ENCODE data around the gene SLC12A3. TPM values are rescaled to one million over a fixed set of nuclear protein-coding genes. Genes with fewer than 3 reads are reported as not detected.

SLC12A3 gene
- total RNA-seq, 4 donors from 2014 or later, result not detected

- Histone ChIP-seq H3K9me3 (no peaks in the 10 kb centered on the region), H3K4me1 (no peaks in the 10 kb centered on the region), H3K27me3 (no peaks in the 10 kb centered on the region), H3K36me3 (peaks cover 0 to 26% (median 0%) of the 10 kb centered on the region in 3 donors), H3K27ac (peak overlapping the region in 1 of 4 donors; percentile 29), H3K4me3 (no peak overlapping the region)
- TF ChIP-seq POLR2A (IDR thresholded peaks at IDR 0.05) (no peak), CTCF (IDR thresholded peaks at IDR 0.05) (no peak)
- DNase-seq, result peak in 2 of 3 donors; percentile 44 to 53
Measured at GRCh38 chr16:56847173-56847910, 17.7 kb upstream of the SLC12A3 start.

GRCh38 chr16:56848029-56848936 lies 16.7 kb upstream of the SLC12A3 start:
- DNase-seq, result peak in 1 of 3 donors; percentile 42
- no peak for TF ChIP-seq POLR2A (IDR thresholded peaks at IDR 0.05)
- no peak for TF ChIP-seq CTCF (IDR thresholded peaks at IDR 0.05)
- Histone ChIP-seq H3K36me3 (peaks cover 0 to 18% (median 0%) of the 10 kb centered on the region in 3 donors), H3K27me3 (no peaks in the 10 kb centered on the region), H3K27ac (no peak overlapping the region), H3K9me3 (no peaks in the 10 kb centered on the region), H3K4me1 (no peaks in the 10 kb centered on the region), H3K4me3 (no peak overlapping the region)

- H3K27me3 ChIP-seq, result no peaks in the 10 kb centered on the region
- H3K4me1 ChIP-seq, result no peaks in the 10 kb centered on the region
- no peak overlapping the region for H3K4me3 ChIP-seq
- H3K27ac ChIP-seq, result no peak overlapping the region
- peaks cover 0 to 10% (median 0%) of the 10 kb centered on the region in 3 donors for H3K36me3 ChIP-seq
- no peaks in the 10 kb centered on the region for H3K9me3 ChIP-seq
- TF ChIP-seq POLR2A (IDR thresholded peaks at IDR 0.05) (no peak), CTCF (IDR thresholded peaks at IDR 0.05) (no peak)
- DNase-seq, result peak in 2 of 3 donors; percentile 20 to 34
Measured at GRCh38 chr16:56848955-56849689, 15.9 kb upstream of the SLC12A3 start.

GRCh38 chr16:56849690-56850680 lies 15.0 kb upstream of the SLC12A3 start:
- peaks cover 0 to 4% (median 0%) of the 10 kb centered on the region in 3 donors for H3K36me3 ChIP-seq
- H3K4me3 ChIP-seq, result no peak overlapping the region
- H3K9me3 ChIP-seq, result no peaks in the 10 kb centered on the region
- no peaks in the 10 kb centered on the region for H3K4me1 ChIP-seq
- DNase-seq, result peak in 2 of 3 donors; percentile 7 to 31
- no peaks in the 10 kb centered on the region for H3K27me3 ChIP-seq
- no peak overlapping the region for H3K27ac ChIP-seq
- TF ChIP-seq POLR2A (IDR thresholded peaks at IDR 0.05) (no peak), CTCF (IDR thresholded peaks at IDR 0.05) (no peak)
